Prostate gland (tissue), 2 donors: ENCODE results near the gene MTHFR. TPM values are rescaled to one million over a fixed set of nuclear protein-coding genes. Genes with fewer than 3 reads are reported as not detected.

Experiments
- DNase-seq: peaks from one replicate; pipeline ENCODE4 v3.0.0-alpha.2; 2019; ENCODE audit warnings: low spot score
- H3K27ac ChIP-seq, 2 donors: fragments of 200-600 bp; sonication (generic); 2 replicates each; pipeline ENCODE4 v1.5.1; 2017 to 2019
- H3K27me3 ChIP-seq: fragments of 200-600 bp; sonication (generic); replicated peaks from 2 replicates; pipeline ENCODE4 v1.5.1; 2019; ENCODE audit not compliant: insufficient read depth
- H3K36me3 ChIP-seq, 2 donors: fragments of 200-600 bp; sonication (generic); 1 replicate in 1 of 2; 2 replicates in 1 of 2; pipeline versions ENCODE4 v1.5.1 to v1.8.1; 2017 to 2019
- H3K4me1 ChIP-seq: fragments of 200-600 bp; sonication (generic); replicated peaks from 2 replicates; pipeline ENCODE4 v1.5.1; 2019
- H3K4me3 ChIP-seq, 2 donors: fragments of 200-600 bp; sonication (generic); 2 replicates each; pipeline ENCODE4 v1.5.1; 2017 to 2019
- H3K9me3 ChIP-seq: fragments of 200-600 bp; sonication (generic); 2 replicates; pipeline ENCODE4 v1.5.1; 2017
- POLR2A ChIP-seq: fragments of 450-650 bp; IDR thresholded peaks from one replicate; pipeline ENCODE4 v1.6.1; 2016; ENCODE audit warnings: antibody characterized with exemption, mild to moderate bottlenecking
- POLR2AphosphoS5 ChIP-seq: sonication (generic); formaldehyde crosslinking; IDR thresholded peaks from one replicate; pipeline ENCODE4 v1.6.1; 2017; ENCODE audit warnings: antibody characterized with exemption
- WGBS: methylation state at CpG from one replicate; pipeline ENCODE4 v1.1.5; 2018; 5-methylcytosine and 5-hydroxymethylcytosine counted together
- intact Hi-C: fragments of 100-400 bp; cut with DNase I; formaldehyde crosslinking; loops from one replicate; pipeline ENCODE4 v1.14.2; 2022
- total RNA-seq, 2 donors: library from RNA; depleted of rRNA; stranded (reverse); fragments of >200 nt; gene quantifications; one replicate each; pipeline ENCODE4 v1.1.0, GENCODE V29; 2016
- TF ChIP-seq, protein P1 (sequence below), 4 experiments: fragments of 200-600 bp in 2 of 4; fragments of 450-650 bp in 2 of 4; sonication (generic) in 2 of 4; IDR thresholded peaks; 1 replicate in 3 of 4; 2 replicates in 1 of 4; pipeline ENCODE4 v1.5.1; 2016 to 2019; ENCODE audit warnings: antibody characterized with exemption in 4 of 4, mild to moderate bottlenecking in 2 of 4, moderate library complexity in 2 of 4

Gene MTHFR
- total RNA-seq, 2 donors from 2014 or later, result 27.6 to 75.0 TPM

DNA sequence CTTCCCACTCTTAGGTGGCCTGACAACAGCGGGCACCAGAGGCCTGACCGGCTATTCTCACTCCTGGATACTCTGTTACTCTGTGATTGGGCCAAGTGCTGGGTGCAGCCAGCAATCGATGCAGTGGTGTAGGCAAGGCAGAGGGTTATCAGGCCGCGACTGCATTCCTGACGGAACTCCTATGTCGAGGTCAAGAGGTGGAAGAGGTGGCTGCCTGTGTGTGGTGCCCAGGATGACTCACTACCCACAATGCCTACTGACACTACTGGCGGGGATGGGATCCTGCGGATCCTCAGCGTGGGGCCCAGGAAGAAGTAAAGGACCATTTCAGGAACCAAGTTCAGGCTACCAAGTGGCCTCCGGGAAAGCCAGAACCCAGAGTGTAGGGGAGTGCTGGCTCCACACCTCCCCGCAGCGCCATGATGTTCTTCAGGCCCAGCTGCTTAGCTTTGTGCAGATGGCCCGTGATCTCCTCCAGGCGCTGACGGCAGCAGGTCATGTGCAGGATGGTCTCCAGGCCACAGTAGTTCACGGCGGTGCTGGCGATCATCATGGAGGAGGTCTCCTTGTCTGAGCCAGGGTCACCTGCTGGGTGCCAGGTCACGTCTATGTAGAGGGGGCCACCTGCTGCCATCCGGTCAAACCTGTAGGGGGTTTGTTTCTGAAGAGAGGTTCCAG lies 4.9 kb downstream of the MTHFR start:
- no peak for DNase-seq
- H3K4me1 ChIP-seq, result peaks cover 16% of the 10 kb centered on the region
- TF ChIP-seq, protein P1, sequence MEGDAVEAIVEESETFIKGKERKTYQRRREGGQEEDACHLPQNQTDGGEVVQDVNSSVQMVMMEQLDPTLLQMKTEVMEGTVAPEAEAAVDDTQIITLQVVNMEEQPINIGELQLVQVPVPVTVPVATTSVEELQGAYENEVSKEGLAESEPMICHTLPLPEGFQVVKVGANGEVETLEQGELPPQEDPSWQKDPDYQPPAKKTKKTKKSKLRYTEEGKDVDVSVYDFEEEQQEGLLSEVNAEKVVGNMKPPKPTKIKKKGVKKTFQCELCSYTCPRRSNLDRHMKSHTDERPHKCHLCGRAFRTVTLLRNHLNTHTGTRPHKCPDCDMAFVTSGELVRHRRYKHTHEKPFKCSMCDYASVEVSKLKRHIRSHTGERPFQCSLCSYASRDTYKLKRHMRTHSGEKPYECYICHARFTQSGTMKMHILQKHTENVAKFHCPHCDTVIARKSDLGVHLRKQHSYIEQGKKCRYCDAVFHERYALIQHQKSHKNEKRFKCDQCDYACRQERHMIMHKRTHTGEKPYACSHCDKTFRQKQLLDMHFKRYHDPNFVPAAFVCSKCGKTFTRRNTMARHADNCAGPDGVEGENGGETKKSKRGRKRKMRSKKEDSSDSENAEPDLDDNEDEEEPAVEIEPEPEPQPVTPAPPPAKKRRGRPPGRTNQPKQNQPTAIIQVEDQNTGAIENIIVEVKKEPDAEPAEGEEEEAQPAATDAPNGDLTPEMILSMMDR (IDR thresholded peaks at IDR 0.05), result no peak
- TF ChIP-seq POLR2AphosphoS5 (no peak), POLR2A (no peak)
- H3K27ac ChIP-seq, result no peak overlapping the region
- H3K36me3 ChIP-seq, result peaks cover 0 to 3% of the 10 kb centered on the region in 2 donors
- intact Hi-C loops, result loop anchor here (5.0 kb wide), 2 partner anchors 64 to 144 kb away; partner anchors contain the start of gene AGTRAP
- 93% methylated on average over 21 of the region's 21 CpGs for WGBS
- no peaks in the 10 kb centered on the region for H3K27me3 ChIP-seq
- H3K4me3 ChIP-seq, result no peak overlapping the region
- no peaks in the 10 kb centered on the region for H3K9me3 ChIP-seq

- intact Hi-C loops, result loop anchor here (5.0 kb wide), 2 partner anchors 63 to 143 kb away; partner anchors contain the start of gene AGTRAP
- TF ChIP-seq POLR2A, result no peak
- TF ChIP-seq POLR2AphosphoS5, result no peak
- TF ChIP-seq, protein P1 (IDR thresholded peaks at IDR 0.05), result no peak
- H3K4me1 ChIP-seq, result peaks cover 16% of the 10 kb centered on the region
- no peaks in the 10 kb centered on the region for H3K27me3 ChIP-seq
- no peak overlapping the region for H3K4me3 ChIP-seq
- WGBS, result 81% methylated on average over 8 of the region's 8 CpGs
- DNase-seq, result no peak
- H3K36me3 ChIP-seq, result peaks cover 0 to 3% of the 10 kb centered on the region in 2 donors
- H3K9me3 ChIP-seq, result no peaks in the 10 kb centered on the region
- no peak overlapping the region for H3K27ac ChIP-seq
Measured at GRCh38 chr1:11800391-11800755, 5.4 kb downstream of the MTHFR start.

DNA sequence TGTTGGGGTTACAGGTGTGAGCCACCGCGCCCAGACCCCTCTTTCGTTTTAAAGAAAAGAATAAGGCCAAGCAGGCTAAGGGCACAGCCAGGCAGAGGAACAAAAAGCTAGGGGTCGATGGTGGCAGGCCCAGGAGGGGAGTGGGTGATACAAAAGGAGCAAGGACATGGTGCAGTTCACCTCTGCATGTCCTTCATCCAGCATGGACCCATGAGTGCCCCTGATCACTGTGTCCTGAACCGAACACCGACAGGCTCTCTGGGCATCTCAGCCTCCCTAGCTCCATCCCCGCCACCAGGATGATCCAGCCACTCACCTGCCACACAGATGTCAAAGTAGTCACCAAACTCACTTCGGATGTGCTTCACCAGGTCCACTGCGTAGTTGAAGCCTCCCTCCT lies 5.9 kb downstream of the MTHFR start:
- 96% methylated on average over 9 of the region's 9 CpGs for WGBS
- no peak overlapping the region for H3K27ac ChIP-seq
- intact Hi-C loops, result loop anchor here (5.0 kb wide), 2 partner anchors 63 to 143 kb away; partner anchors contain the start of gene AGTRAP
- no peaks in the 10 kb centered on the region for H3K9me3 ChIP-seq
- H3K36me3 ChIP-seq, result peaks cover 3 to 4% of the 10 kb centered on the region in 2 donors
- no peak overlapping the region for H3K4me3 ChIP-seq
- DNase-seq, result no peak
- H3K27me3 ChIP-seq, result no peaks in the 10 kb centered on the region
- H3K4me1 ChIP-seq, result peaks cover 16% of the 10 kb centered on the region
- TF ChIP-seq, protein P1 (IDR thresholded peaks at IDR 0.05), result no peak
- TF ChIP-seq POLR2AphosphoS5, result no peak
- no peak for TF ChIP-seq POLR2A

DNA sequence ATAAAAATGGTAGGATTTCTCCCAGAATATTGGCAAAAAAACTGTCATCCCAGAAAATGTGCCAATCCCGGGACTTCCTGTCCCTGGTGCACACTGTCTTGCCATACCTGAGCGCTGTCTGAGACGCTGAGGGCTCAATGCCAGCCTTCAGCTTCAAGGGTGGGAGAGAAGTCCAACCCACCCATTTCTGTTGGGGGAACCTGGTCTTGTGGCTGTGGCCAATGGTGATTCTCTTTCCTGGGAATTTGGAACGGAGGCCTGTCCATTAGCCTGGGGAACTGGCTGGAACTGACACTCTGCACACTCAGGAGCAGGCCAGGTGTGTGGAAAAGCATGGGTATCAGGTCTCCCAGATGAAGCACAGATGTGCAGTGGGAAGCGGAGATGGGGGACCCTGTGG lies 6.7 kb downstream of the MTHFR start:
- H3K27ac ChIP-seq, result no peak overlapping the region
- DNase-seq, result no peak
- peaks cover 11% of the 10 kb centered on the region for H3K4me1 ChIP-seq
- H3K27me3 ChIP-seq, result no peaks in the 10 kb centered on the region
- intact Hi-C loops, result no loop called here
- peaks cover 3 to 12% of the 10 kb centered on the region in 2 donors for H3K36me3 ChIP-seq
- H3K4me3 ChIP-seq, result no peak overlapping the region
- no peaks in the 10 kb centered on the region for H3K9me3 ChIP-seq
- WGBS, result 95% methylated on average over 5 of the region's 5 CpGs
- TF ChIP-seq, protein P1 (IDR thresholded peaks at IDR 0.05), result no peak
- no peak for TF ChIP-seq POLR2A
- no peak for TF ChIP-seq POLR2AphosphoS5
